ELF-1 (cell line): ENCODE data around the gene CHST13.

Experiments used
- DNase-seq: peaks from one replicate; pipeline ENCODE4 v3.0.0-alpha.2; 2016; ENCODE audit warnings: low read depth, low spot score

Gene CHST13

DNA sequence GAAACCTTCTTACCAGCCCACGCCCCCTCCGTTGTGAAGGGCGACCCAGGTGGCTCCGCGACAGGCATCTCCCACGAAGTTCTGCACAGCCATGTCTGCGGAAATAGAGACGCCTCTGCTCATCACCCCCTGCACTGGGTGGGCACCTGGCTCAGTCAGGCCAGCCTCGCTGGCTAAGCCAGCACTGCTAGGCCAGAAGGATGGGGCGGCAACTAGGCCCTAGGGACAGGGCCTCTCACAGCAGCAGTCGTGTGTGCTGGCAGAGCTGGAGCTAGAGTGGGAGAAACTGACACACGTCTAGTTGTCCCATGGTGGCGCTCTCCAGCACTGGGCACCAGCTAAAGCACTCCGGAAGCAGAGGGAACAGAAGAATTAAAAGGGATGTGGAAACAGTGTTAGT lies 35.8 kb upstream of the CHST13 start:
- peak; percentile 11 for DNase-seq

GRCh38 chr3:126488886-126489569 lies 34.9 kb upstream of the CHST13 start:
- DNase-seq: no peak

DNA sequence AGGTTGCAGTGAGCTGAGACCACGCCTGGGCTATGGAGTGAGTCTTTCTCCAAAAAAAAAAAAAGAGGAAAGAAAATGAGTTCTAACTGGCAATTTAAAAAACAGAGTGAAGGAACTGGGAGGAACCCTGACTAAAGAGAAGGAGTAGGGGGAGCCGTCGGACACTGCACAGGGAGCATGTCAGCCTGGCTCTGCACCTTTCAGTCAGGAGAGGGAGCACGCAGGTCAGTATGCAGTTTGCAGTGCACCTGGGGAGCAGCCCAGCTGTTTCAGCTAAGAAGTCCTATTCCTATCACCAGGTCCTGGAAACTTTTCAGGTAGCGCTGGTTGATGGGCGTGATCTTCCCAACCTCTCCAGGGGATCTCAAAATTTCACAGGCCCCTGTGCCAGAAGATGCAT lies 33.3 kb upstream of the CHST13 start:
- peak; percentile 34 for DNase-seq

- DNase-seq: no peak
Measured at GRCh38 chr3:126491221-126492013, 32.5 kb upstream of the CHST13 start.

DNA sequence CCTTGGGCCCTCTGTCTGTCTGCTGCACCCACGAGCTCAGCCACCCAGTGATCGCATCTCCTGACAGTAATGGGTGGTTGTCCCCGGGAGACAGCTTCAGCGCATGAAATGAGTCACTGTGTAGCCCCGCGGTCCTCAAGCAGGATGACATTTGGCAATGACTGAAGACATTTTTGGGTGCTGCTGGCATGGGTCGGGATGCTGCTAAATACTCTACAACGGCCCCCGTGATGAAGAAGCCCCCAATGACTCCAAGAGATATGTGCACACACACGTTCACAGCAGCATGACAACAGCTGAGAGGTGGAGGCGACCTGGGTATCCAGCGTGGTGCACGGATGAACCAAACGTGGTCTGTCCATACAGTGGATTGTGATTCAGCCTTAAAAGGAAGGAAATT lies 30.9 kb upstream of the CHST13 start:
- no peak for DNase-seq

- no peak for DNase-seq
Measured at GRCh38 chr3:126493739-126494138, 30.2 kb upstream of the CHST13 start.

DNA sequence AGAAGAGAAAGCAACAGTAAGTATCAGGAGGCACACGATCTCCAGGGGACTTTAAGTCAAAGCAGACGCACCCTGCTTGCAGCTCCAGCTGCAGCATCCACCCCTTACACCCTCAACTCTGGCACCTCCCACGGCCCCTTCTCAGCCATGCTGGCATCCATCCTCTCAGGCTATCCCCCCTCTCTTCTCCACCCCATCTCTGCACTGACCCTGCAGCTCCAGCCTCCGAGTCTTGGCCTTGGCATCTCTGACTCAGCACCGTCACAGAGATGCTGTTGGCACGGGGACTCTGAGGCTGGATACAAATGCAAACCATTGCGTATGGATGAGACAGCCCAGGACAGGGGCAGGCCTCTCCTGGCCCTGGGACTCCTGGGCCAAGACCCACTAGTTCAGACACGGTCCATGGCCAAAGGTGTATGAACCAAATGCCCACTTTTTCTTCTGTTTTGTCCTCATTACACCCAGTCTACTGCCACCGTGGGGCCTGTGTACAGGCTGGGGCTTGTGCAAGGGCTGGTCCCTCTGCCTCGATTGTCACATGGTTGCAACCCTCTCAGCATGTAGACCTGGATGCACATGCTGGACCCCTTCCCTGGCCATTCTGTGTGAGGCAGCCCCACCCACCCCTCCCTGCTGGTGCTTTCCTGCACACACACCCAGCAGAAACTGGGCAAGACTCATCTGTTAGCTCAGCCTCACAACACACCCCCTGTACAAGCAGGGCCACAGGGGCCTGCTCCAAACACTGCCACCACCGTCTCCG lies 29.6 kb upstream of the CHST13 start:
- no peak for DNase-seq

GRCh38 chr3:126494970-126495230 lies 29.1 kb upstream of the CHST13 start:
- no peak for DNase-seq

DNA sequence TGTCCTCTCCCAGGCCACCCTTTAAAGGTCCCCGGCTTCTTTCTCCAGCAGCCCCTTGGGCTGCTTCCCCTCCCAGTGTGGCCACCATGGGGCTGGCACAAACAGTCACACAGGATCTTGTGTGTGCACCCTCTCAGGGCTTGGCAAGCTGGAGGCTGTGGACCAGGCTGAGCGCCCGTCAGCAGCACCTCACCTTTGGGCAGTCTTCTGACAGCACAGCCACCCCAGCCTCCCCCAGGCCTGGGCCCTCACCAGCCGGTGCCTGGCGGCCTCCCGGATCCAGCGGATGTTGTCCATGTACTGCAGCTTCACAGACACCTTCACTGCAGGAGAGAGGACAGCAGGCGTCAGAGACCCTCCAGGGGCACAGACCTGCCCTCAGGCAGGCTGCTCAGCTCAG lies 28.2 kb upstream of the CHST13 start:
- no peak for DNase-seq

GRCh38 chr3:126496894-126497850 lies 26.8 kb upstream of the CHST13 start:
- no peak for DNase-seq

GRCh38 chr3:126497956-126498355 lies 26.0 kb upstream of the CHST13 start:
- no peak for DNase-seq

DNA sequence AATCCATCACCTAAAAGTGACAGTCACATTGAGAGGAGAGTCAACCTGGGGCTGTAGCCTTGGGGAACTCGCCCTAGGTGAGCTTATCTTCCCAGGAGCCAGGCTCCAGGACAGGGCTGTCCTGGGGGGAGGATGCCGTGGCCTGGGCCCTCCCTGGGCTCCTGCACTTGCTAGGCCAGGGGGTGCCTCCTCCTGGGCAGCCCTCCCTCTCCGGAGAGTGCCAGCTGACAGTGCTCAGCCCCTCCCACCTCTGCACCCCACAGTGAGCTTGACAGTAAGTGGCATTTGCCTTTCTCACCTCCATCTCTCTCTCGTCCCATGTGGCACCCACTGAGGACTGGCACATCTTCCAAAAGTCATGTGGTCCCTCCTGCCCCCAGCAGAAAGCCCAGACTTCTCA lies 25.5 kb upstream of the CHST13 start:
- DNase-seq: no peak

DNA sequence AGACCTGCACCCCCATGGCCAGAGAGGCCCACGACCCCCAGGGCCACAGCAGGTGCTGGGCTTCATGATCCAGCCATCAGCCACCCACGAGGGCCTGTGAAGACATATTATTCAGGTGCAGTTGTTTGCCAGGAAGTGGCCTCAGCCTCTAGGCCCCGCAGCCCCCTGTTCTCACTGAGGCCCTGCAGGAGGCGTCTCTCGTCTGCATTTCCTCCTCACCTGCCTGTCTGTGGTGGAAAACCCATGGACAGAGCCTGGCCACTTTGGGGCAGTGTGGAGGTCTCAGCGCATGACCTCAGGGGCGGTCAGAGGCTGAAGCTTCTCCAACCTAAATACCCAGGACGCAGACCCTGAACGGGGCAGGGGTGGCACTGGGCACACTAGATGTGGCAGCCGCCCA lies 25.0 kb upstream of the CHST13 start:
- peak; percentile 29 for DNase-seq

DNA sequence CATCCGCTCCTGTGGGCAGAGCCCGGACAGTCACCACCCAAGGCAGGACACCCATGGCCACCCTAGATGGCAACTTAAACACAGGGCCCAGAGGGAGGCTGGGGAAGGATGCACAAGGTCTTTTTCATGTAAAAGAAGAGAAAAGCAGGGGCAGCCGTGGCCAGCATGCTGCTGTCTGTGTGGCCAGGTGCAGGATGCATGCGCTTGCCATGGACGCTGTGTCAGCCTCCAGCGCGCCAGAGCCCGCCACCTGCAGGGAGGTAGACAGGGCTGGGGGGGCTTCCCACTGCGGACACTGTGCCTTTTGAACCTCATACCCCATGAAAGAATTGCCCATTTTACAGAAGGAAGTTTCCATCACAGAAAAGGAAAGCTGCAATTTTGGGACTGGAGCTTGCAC lies 24.6 kb upstream of the CHST13 start:
- no peak for DNase-seq

- DNase-seq: no peak
Measured at GRCh38 chr3:126500016-126500415, 23.9 kb upstream of the CHST13 start.

- no peak for DNase-seq
Measured at GRCh38 chr3:126501054-126501453, 22.9 kb upstream of the CHST13 start.

GRCh38 chr3:126501736-126502135 lies 22.2 kb upstream of the CHST13 start:
- no peak for DNase-seq

DNA sequence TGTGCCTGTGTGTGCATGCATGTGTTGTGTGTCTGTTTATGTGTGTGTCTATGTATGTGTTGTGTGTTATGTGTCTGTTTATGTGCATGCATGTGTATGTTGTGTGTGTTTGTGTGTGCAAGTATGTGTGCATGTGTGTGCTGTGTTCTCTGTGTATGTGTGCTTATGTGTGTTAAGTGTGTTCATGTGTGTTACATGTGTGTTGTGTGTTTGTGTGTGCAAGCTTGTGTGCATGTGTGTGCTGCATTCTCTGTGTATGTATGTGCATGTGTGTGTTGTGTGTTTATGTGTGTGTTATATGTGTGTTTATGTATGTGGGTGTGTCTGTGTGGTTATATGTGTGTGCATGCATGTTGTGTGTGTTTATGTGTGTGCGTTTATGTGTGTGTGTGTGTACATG lies 21.3 kb upstream of the CHST13 start:
- no peak for DNase-seq

DNA sequence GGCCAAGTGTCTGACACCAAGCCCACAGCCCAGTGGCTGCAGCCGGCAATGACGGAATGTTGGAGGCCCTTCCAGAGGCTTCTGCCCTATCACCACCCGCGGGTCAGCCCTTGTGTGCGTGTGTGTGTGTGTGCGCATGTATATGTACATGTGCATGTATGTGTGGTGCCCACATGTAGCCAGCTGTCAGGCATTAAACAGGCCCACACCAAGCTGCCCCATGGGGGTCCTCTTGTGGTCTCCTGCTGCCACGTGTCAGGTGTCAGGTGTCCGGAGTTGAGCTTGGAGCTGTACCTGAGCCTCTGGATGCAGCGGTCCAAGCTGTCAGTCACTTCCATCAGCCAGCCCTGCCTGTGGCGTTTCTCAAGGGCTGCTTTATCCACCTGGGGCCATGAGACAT lies 20.3 kb upstream of the CHST13 start:
- no peak for DNase-seq

DNA sequence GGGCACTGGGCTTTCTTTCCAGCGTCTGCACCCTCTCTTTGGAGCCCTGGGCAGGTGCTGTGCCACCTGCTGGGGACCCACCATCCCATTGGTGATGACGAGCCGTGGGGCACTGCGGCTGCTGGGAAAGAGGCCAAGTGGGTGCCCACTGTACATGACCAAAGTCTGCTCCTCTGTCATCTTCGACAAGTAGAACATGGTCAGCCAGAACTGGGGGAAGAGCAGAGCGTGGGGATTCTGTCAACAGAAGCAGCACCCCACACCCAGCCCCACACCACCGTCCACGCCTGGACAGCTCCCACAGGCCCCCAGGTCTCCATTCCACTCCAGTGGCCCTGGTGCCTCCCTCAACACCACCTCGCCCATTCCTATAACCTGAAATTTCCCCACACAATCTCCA lies 16.1 kb upstream of the CHST13 start:
- DNase-seq: no peak

DNA sequence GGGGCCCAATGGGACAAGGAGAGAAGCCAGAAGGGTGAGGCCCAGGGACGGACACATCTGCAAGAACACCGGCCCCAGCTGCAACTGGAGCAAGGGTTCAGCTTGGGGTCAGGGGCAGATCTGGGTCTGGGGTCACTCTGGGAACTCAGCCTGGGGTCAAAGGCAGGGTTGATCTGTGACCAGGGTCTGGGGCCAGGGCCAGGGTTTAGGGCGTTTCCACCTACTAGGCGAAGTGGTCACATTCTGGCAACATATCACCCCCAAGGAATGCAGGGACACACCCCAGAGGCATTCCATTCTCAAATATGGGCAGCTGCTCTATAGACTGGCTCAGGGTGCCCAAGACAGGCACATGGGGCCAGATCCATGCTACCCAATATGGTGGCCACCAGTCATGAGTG lies 15.4 kb upstream of the CHST13 start:
- no peak for DNase-seq
